Measurements from ENCODE around the gene NUP214. TPM values are rescaled to one million over a fixed set of nuclear protein-coding genes. Genes with fewer than 3 reads are reported as not detected.
A peak's percentile ranks its signal among the peaks of the same experiment; 100 is the strongest.

Gene NUP214
- total and polyA plus RNA-seq, 2 experiments from 2014 or later: 14.7 to 29.0 TPM

DNA sequence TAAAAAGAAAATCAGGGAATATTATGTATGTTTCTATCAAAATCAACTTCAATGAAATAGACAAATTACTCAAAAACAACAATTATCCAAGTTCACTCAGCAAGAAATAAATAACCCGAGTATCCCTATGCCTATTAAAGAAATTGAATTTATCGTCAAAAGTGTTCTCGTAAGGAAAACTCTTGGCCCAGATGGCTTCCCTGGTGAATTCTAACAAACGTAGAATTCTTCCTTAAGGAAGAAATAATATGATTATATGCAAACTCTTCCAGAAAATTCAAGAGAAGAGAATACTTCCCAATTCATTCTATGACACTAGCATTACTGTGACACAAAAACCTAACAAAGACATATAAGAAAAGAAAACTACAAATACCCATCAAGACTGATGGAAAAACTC is 121.2 kb downstream of the NUP214 start:
- H3K36me3 ChIP-seq: no peaks in the 10 kb centered on the region
- no peaks in the 10 kb centered on the region for H3K9me3 ChIP-seq (ENCODE audit: low read depth)
- no peaks in the 10 kb centered on the region for H3K27me3 ChIP-seq
- DNase-seq (ENCODE audit: low read depth in 1 of 2, low spot score in 1 of 2): no peak
- no peak overlapping the region for H3K4me3 ChIP-seq
- H3K4me1 ChIP-seq (ENCODE audit: low read depth): no peaks in the 10 kb centered on the region
- no peak overlapping the region for H3K27ac ChIP-seq
- TF ChIP-seq, protein P1, sequence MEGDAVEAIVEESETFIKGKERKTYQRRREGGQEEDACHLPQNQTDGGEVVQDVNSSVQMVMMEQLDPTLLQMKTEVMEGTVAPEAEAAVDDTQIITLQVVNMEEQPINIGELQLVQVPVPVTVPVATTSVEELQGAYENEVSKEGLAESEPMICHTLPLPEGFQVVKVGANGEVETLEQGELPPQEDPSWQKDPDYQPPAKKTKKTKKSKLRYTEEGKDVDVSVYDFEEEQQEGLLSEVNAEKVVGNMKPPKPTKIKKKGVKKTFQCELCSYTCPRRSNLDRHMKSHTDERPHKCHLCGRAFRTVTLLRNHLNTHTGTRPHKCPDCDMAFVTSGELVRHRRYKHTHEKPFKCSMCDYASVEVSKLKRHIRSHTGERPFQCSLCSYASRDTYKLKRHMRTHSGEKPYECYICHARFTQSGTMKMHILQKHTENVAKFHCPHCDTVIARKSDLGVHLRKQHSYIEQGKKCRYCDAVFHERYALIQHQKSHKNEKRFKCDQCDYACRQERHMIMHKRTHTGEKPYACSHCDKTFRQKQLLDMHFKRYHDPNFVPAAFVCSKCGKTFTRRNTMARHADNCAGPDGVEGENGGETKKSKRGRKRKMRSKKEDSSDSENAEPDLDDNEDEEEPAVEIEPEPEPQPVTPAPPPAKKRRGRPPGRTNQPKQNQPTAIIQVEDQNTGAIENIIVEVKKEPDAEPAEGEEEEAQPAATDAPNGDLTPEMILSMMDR (IDR thresholded peaks at IDR 0.05; ENCODE audit: low read depth, low read length): no peak

DNA sequence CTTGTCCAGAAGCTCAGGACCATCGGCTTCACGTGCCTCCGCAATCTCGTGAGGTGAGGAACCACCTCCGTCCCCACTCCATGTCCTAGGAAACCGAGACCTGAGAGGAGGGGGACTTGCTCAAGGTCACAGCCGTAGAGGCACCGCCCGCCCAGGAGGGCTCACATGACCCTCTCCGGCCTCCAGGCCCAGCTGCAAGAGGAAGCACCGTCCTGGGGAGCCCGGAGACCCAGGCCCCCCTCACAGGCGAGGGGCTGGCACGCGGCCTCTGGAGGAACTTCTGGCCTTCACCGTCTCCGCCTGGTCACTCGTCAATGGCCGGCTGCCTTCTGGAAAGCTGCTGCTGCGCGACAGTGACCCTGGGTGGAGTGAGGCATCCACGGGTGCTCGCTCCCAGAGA is 126.7 kb downstream of the NUP214 start:
- Histone ChIP-seq H3K27ac (peak overlapping the region; percentile 94), H3K27me3 (no peaks in the 10 kb centered on the region), H3K4me3 (no peak overlapping the region), H3K36me3 (no peaks in the 10 kb centered on the region), H3K9me3 (ENCODE audit: low read depth) (no peaks in the 10 kb centered on the region), H3K4me1 (ENCODE audit: low read depth) (peaks cover 22% of the 10 kb centered on the region)
- no peak for DNase-seq (ENCODE audit: low read depth in 1 of 2, low spot score in 1 of 2)
- TF ChIP-seq, protein P1 (IDR thresholded peaks at IDR 0.05; ENCODE audit: low read depth, low read length): no peak

DNA sequence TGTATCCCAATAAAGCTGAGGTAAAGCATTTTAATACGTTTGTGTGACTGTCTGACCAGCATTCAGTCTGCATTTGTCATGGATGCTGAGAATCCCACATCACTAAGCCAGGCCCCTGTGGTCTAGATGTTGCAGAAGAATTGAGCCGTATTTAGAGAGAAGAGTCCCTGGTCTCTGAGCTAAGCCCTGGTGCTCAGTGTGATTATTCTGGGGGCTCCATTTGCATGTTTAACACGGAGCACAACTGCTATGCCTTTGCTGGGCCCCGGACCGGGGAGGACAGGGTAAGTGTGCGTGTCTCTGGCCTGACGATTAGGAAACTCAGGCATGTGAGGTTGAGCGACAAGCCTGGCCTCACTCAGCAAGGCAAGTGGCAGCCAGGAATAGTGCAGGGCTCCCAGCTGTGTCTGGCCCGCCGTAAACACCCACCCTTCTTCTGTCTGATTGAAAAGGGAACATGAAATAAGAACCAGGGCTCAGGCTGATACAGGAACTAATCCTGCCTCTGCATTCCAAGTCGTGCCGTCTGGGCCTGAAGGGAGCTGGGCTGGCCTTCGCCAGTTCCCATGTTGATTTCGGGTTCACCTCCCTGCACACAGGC is 128.6 kb downstream of the NUP214 start:
- Histone ChIP-seq H3K4me3 (no peak overlapping the region), H3K27me3 (no peaks in the 10 kb centered on the region), H3K36me3 (no peaks in the 10 kb centered on the region), H3K9me3 (ENCODE audit: low read depth) (no peaks in the 10 kb centered on the region), H3K4me1 (ENCODE audit: low read depth) (peaks cover 22% of the 10 kb centered on the region), H3K27ac (peak overlapping the region; percentile 94)
- TF ChIP-seq, protein P1 (IDR thresholded peaks at IDR 0.05; ENCODE audit: low read depth, low read length): no peak
- peak; percentile 21 to 88 for DNase-seq (ENCODE audit: low read depth in 1 of 2, low spot score in 1 of 2)

DNA sequence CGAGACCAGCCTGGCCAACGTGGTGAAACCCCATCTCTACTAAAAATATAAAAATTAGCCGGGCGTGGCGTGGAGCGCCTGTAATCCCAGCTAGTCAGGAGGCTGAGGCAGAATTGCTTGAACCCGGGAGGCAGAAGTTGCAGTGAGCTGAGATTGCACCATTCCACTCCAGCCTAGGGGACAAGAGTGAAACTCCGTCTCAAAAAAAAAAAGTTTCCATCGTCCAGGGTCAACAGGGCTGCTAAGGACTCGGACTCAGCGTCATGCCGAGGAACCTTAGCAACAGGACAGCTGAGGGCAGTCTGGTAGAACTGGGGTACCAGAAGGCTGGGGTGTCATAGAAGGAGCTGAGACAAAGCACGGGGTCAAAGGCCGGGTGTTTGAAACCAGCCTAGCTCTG is 129.2 kb downstream of the NUP214 start:
- Histone ChIP-seq H3K4me1 (ENCODE audit: low read depth) (peaks cover 22% of the 10 kb centered on the region), H3K27ac (peak overlapping the region; percentile 94), H3K9me3 (ENCODE audit: low read depth) (no peaks in the 10 kb centered on the region), H3K36me3 (peaks cover under 1% of the 10 kb centered on the region), H3K4me3 (no peak overlapping the region), H3K27me3 (no peaks in the 10 kb centered on the region)
- DNase-seq (ENCODE audit: low read depth in 1 of 2, low spot score in 1 of 2): no peak
- TF ChIP-seq, protein P1 (IDR thresholded peaks at IDR 0.05; ENCODE audit: low read depth, low read length): no peak

DNA sequence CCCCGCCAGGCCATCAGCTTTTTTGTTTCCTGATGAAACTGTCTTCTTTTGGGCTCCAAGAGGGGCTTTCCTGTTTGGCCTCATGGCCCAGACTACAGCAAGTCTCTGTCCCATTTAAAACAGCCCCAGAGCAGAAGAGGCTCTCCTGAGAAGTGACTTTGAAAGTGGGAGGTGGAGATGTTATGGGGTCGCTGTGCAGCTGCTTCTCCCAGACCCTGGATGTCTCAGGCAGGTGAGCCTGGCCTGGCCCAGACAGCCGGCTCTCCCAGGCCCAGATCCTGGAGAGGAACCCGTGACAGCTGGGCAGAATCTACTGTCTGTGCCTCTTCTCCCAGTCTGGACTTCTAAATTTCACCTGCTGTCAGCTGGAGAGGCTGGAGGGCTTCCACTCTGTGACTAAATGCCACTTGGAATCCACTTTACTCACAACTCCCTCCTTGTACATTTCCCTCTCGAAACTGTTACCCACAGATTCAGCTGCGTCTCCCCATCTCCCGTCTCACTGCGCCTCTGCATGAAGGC is 130.4 kb downstream of the NUP214 start:
- peak overlapping the region; percentile 94 for H3K27ac ChIP-seq
- H3K4me1 ChIP-seq (ENCODE audit: low read depth): peaks cover 22% of the 10 kb centered on the region
- H3K27me3 ChIP-seq: no peaks in the 10 kb centered on the region
- TF ChIP-seq, protein P1 (IDR thresholded peaks at IDR 0.05; ENCODE audit: low read depth, low read length): no peak
- H3K9me3 ChIP-seq (ENCODE audit: low read depth): no peaks in the 10 kb centered on the region
- H3K36me3 ChIP-seq: peaks cover 9% of the 10 kb centered on the region
- DNase-seq (ENCODE audit: low read depth in 1 of 2, low spot score in 1 of 2): no peak
- H3K4me3 ChIP-seq: no peak overlapping the region

Measured in cardiac muscle cell (in vitro differentiated cells and primary cell).